Ovary (tissue), 9 donors: ENCODE measurements around the gene OR10J4. TPM values are rescaled to one million over a fixed set of nuclear protein-coding genes. Genes with fewer than 3 reads are reported as not detected.

Experiments
- DNase-seq, 5 donors: peaks; one replicate each; pipeline ENCODE4 v3.0.0-alpha.2; 2019 to 2020
- H3K27ac ChIP-seq, 2 donors: fragments of 200-600 bp; one replicate each; pipeline versions ENCODE4 v1.5.1 to v1.8.0; 2019 to 2022
- H3K27me3 ChIP-seq: fragments of 200-600 bp; one replicate; pipeline ENCODE4 v1.8.0; 2022
- H3K36me3 ChIP-seq: fragments of 200-600 bp; sonication (generic); one replicate; pipeline ENCODE4 v1.5.1; 2019
- H3K4me1 ChIP-seq: one replicate; pipeline ENCODE4 v1.8.1; 2013; ENCODE audit warnings: mild to moderate bottlenecking, moderate library complexity; ENCODE audit not compliant: insufficient read depth
- H3K4me3 ChIP-seq: fragments of 200-600 bp; sonication (generic); one replicate; pipeline ENCODE4 v1.5.1; 2017
- H3K9me3 ChIP-seq, 2 donors: fragments of 200-600 bp in 1 of 2; sonication (generic) in 1 of 2; one replicate each; pipeline versions ENCODE4 v1.5.1 to v1.8.1; 2013 to 2019; ENCODE audit warnings: mild to moderate bottlenecking in 1 of 2, moderate library complexity in 1 of 2
- CTCF ChIP-seq, 3 donors: fragments of 450-650 bp in 2 of 3; fragments of 200-600 bp in 1 of 3; IDR thresholded peaks; one replicate each; pipeline versions ENCODE4 v1.5.1 to v1.8.0; 2016 to 2022; ENCODE audit warnings: antibody characterized with exemption in 3 of 3, mild to moderate bottlenecking in 1 of 3
- EP300 ChIP-seq: sonication (generic); formaldehyde crosslinking; IDR thresholded peaks from one replicate; pipeline ENCODE4 v1.6.1; 2017; ENCODE audit warnings: antibody characterized with exemption
- POLR2A ChIP-seq: fragments of 450-650 bp; IDR thresholded peaks from one replicate; pipeline ENCODE4 v1.6.1; 2017; ENCODE audit warnings: antibody characterized with exemption, mild to moderate bottlenecking, moderate library complexity
- WGBS, 3 donors: extraction: QIAGEN DNeasy Blood & Tissue Kit in 1 of 3; methylation state at CpG; one replicate each; pipeline versions ENCODE4 v1.1.5 to v1.1.7; 2013 to 2017; 5-methylcytosine and 5-hydroxymethylcytosine counted together
- intact Hi-C, 4 donors: fragments of 100-400 bp; cut with DNase I; formaldehyde crosslinking; loops; one replicate each; pipeline versions ENCODE4 v1.11.0 to v1.15.1; 2022 to 2023
- polyA plus RNA-seq, 2 donors: library from polyadenylated mRNA; stranded (reverse); fragments of 200-250 nt in 1 of 2; fragments of 350-450 nt in 1 of 2; fragmentation: Illumina TruSeq in 1 of 2; extraction: RNeasy Lipid Tissue Mini Kit (QIAGEN cat#74804) in 1 of 2; gene quantifications; one replicate each; pipeline ENCODE4 v1.2.3, GENCODE V29; 2013 to 2014
- total RNA-seq, 7 donors: library from RNA; depleted of rRNA in 2 of 7; stranded (reverse); fragments of >200 nt in 2 of 7; fragmentation: NEBNext Ultra II Directional in 3 of 7; extraction: Animal tissue kit (Norgen Biotek cat#: 25700) in 3 of 7; gene quantifications; one replicate each; pipeline versions ENCODE4 v1.1.0 to v1.2.4, GENCODE V29; 2016 to 2023
- donor health status: DM: no; HTN: no; CAD: no; lungs with moderate emphysema.
- donor health status: DM: no; HTN: no; CAD: no.
- donor health status: Bipolar disorder and iron deficiency.
- donor health status: DM: yes; HTN: yes; CAD: no.
- donor health status: DM: no; HTN: no; CAD: no.
- donor health status: DM: yes; HTN: yes; CAD: no.

Gene OR10J4
- total and polyA plus RNA-seq, 9 donors, result not detected

- H3K27ac ChIP-seq, result no peak overlapping the region
- H3K4me3 ChIP-seq, result no peak overlapping the region
- intact Hi-C loops, result no loop called here
- H3K36me3 ChIP-seq, result no peaks in the 10 kb centered on the region
- H3K9me3 ChIP-seq, result no peaks in the 10 kb centered on the region
- no peaks in the 10 kb centered on the region for H3K27me3 ChIP-seq
- no peak for DNase-seq
- TF ChIP-seq EP300, result no peak
- no peak for TF ChIP-seq CTCF (IDR thresholded peaks at IDR 0.05)
- no peak for TF ChIP-seq POLR2A
- no peaks in the 10 kb centered on the region for H3K4me1 ChIP-seq
Observed at GRCh38 chr1:159441360-159441759, 9.4 kb downstream of the OR10J4 start.

- TF ChIP-seq POLR2A (no peak), CTCF (IDR thresholded peaks at IDR 0.05) (no peak), EP300 (no peak)
- intact Hi-C loops, result no loop called here
- Histone ChIP-seq H3K4me1 (no peaks in the 10 kb centered on the region), H3K4me3 (no peak overlapping the region), H3K27me3 (no peaks in the 10 kb centered on the region), H3K27ac (no peak overlapping the region), H3K36me3 (no peaks in the 10 kb centered on the region), H3K9me3 (no peaks in the 10 kb centered on the region)
- DNase-seq, result no peak
- WGBS, 3 donors, result 33 to 71% (median 50%) methylated on average over 2 of the region's 2 CpGs
Observed at GRCh38 chr1:159442428-159442827, 10.4 kb downstream of the OR10J4 start.

DNA sequence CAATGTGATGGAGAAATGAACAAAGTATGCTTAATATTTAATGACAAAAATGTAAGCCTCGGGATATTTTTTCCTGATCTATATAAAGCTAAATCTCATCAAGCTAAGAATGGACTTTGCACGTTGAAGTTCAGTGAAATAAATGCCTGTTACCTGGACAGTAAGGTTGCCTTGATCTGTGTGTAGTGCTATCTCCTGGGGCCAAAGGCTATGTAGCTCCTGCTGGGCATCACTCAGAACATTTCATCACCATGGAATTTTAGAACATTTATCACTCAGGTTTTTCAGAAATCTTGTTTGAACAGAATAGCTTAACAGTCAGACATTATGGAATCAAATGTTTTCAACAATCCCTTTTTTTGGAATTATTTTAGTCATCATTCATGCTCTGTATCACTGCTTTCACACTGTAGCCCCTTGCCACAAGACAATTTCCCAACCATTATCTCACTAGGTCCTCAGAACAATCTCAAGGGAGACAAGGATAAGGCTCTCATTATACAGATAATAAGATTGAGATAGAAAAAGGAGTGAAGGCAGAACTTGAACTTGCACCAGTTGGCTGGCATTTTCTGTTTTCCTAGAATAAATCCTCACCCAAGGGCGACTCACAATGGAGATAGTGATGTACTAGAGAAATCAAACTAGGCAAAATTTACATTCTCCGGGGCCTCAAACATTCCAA, 11.2 kb downstream of the OR10J4 start:
- TF ChIP-seq EP300, result no peak
- no peak for TF ChIP-seq POLR2A
- no peak for TF ChIP-seq CTCF (IDR thresholded peaks at IDR 0.05)
- Histone ChIP-seq H3K36me3 (no peaks in the 10 kb centered on the region), H3K4me1 (no peaks in the 10 kb centered on the region), H3K27ac (no peak overlapping the region), H3K9me3 (no peaks in the 10 kb centered on the region), H3K27me3 (no peaks in the 10 kb centered on the region), H3K4me3 (no peak overlapping the region)
- 42 to 73% (median 45%) methylated on average over 4 of the region's 4 CpGs for WGBS, 3 donors
- intact Hi-C loops, result no loop called here
- DNase-seq, result no peak

- no peak for TF ChIP-seq POLR2A
- no peak for TF ChIP-seq CTCF (IDR thresholded peaks at IDR 0.05)
- no peak for TF ChIP-seq EP300
- Histone ChIP-seq H3K4me3 (no peak overlapping the region), H3K9me3 (no peaks in the 10 kb centered on the region), H3K4me1 (no peaks in the 10 kb centered on the region), H3K27me3 (no peaks in the 10 kb centered on the region), H3K27ac (no peak overlapping the region), H3K36me3 (no peaks in the 10 kb centered on the region)
- DNase-seq, result no peak
- intact Hi-C loops, result no loop called here
Observed at GRCh38 chr1:159444511-159444910, 12.5 kb downstream of the OR10J4 start.
